SK-N-SH treated with all-trans-retinoic acid at 6 μM for 48 hours (cell line): ENCODE measurements around the gene INHBA.

Experiments used
- ATAC-seq: fragments of 200-7000 bp; cut with Tn5 transposase; 3 replicates; pipeline ENCODE4 v1.9.1; 2020; ENCODE audit warnings: mild to moderate bottlenecking, moderate library complexity
- ARNTL ChIP-seq: fragments of 450-650 bp; formaldehyde crosslinking; IDR thresholded peaks from 2 replicates; pipeline ENCODE4 v1.5.0; 2020; ENCODE audit warnings: low read depth, mild to moderate bottlenecking, moderate library complexity, borderline replicate concordance
- BACH2 ChIP-seq: fragments of 250-450 bp; sonication (Bioruptor Pico); IDR thresholded peaks from 2 replicates; pipeline ENCODE4 v1.9.0; 2021; ENCODE audit warnings: mild to moderate bottlenecking, borderline replicate concordance
- CSDC2 ChIP-seq: fragments of 250-450 bp; sonication (Bioruptor Pico); IDR thresholded peaks from 2 replicates; pipeline ENCODE4 v1.5.0; 2020; ENCODE audit warnings: mild to moderate bottlenecking, moderate library complexity
- CSRNP3 ChIP-seq: fragments of 250-450 bp; sonication (Bioruptor Pico); IDR thresholded peaks from 2 replicates; pipeline ENCODE4 v1.5.1; 2021; ENCODE audit warnings: mild to moderate bottlenecking, moderate library complexity
- ESRRG ChIP-seq: fragments of 250-450 bp; sonication (Bioruptor Pico); IDR thresholded peaks from 2 replicates; pipeline ENCODE4 v1.6.1; 2021; ENCODE audit warnings: mild to moderate bottlenecking
- GLIS3 ChIP-seq: fragments of 250-450 bp; sonication (Bioruptor Pico); IDR thresholded peaks from 2 replicates; pipeline ENCODE4 v1.5.0; 2020; ENCODE audit warnings: mild to moderate bottlenecking, moderate library complexity
- ISL1 ChIP-seq: fragments of 250-450 bp; sonication (Bioruptor Pico); IDR thresholded peaks from 2 replicates; pipeline ENCODE4 v2.1.2; 2022; ENCODE audit warnings: mild to moderate bottlenecking, moderate library complexity
- POU6F1 ChIP-seq: fragments of 250-450 bp; sonication (Bioruptor Pico); IDR thresholded peaks from 2 replicates; pipeline ENCODE4 v1.8.0; 2021; ENCODE audit warnings: low read depth, mild to moderate bottlenecking, moderate library complexity, borderline replicate concordance
- PPARA ChIP-seq: fragments of 250-450 bp; sonication (Bioruptor Pico); IDR thresholded peaks from 2 replicates; pipeline ENCODE4 v1.5.0; 2020; ENCODE audit warnings: mild to moderate bottlenecking, borderline replicate concordance
- RARB ChIP-seq: fragments of 250-450 bp; sonication (Bioruptor Pico); IDR thresholded peaks from 2 replicates; pipeline ENCODE4 v1.8.0; 2021; ENCODE audit warnings: mild to moderate bottlenecking, moderate library complexity
- SNAI2 ChIP-seq: fragments of 250-450 bp; sonication (Bioruptor Pico); IDR thresholded peaks from 2 replicates; pipeline ENCODE4 v1.5.0; 2020; ENCODE audit warnings: mild to moderate bottlenecking, moderate library complexity
- TCF4 ChIP-seq: fragments of 250-450 bp; sonication (Bioruptor Pico); IDR thresholded peaks from 2 replicates; pipeline ENCODE4 v1.8.0; 2021; ENCODE audit warnings: mild to moderate bottlenecking, moderate library complexity, borderline replicate concordance
- TOX ChIP-seq: fragments of 250-450 bp; sonication (Bioruptor Pico); IDR thresholded peaks from 2 replicates; pipeline ENCODE4 v1.8.0; 2021; ENCODE audit warnings: mild to moderate bottlenecking, moderate library complexity, borderline replicate concordance
- TSHZ2 ChIP-seq: fragments of 250-450 bp; sonication (Bioruptor Pico); IDR thresholded peaks from 2 replicates; pipeline ENCODE4 v1.5.0; 2020; ENCODE audit warnings: mild to moderate bottlenecking, moderate library complexity
- ZC3H10 ChIP-seq: fragments of 250-450 bp; sonication (Bioruptor Pico); IDR thresholded peaks from 2 replicates; pipeline ENCODE4 v1.5.1; 2021; ENCODE audit warnings: mild to moderate bottlenecking, moderate library complexity
- ZFP3 ChIP-seq: fragments of 250-450 bp; sonication (Bioruptor Pico); IDR thresholded peaks from 2 replicates; pipeline ENCODE4 v1.5.0; 2020; ENCODE audit warnings: mild to moderate bottlenecking, moderate library complexity
- ZFP30 ChIP-seq: fragments of 450-650 bp; formaldehyde crosslinking; IDR thresholded peaks from 2 replicates; pipeline ENCODE4 v1.5.0; 2022; ENCODE audit warnings: mild to moderate bottlenecking, moderate library complexity
- ZNF565 ChIP-seq: fragments of 450-650 bp; formaldehyde crosslinking; conservative IDR thresholded peaks from 2 replicates; pipeline ENCODE4 v1.5.0; 2020; ENCODE audit warnings: low read depth, mild to moderate bottlenecking, moderate library complexity
- ZNF70 ChIP-seq: fragments of 450-650 bp; formaldehyde crosslinking; IDR thresholded peaks from 2 replicates; pipeline ENCODE4 v1.5.0; 2020; ENCODE audit warnings: mild to moderate bottlenecking, moderate library complexity
- ZNF8 ChIP-seq: fragments of 450-650 bp; formaldehyde crosslinking; IDR thresholded peaks from 2 replicates; pipeline ENCODE4 v1.5.0; 2020; ENCODE audit warnings: mild to moderate bottlenecking, moderate library complexity
- TF ChIP-seq, protein P1 (sequence below): fragments of 250-450 bp; sonication (Bioruptor Pico); IDR thresholded peaks from 2 replicates; pipeline ENCODE4 v1.5.1; 2020; ENCODE audit warnings: low read depth, mild to moderate bottlenecking, moderate library complexity
- TF ChIP-seq, protein P2 (sequence below): fragments of 250-450 bp; sonication (Bioruptor Pico); IDR thresholded peaks from 2 replicates; pipeline ENCODE4 v1.8.0; 2020; ENCODE audit warnings: mild to moderate bottlenecking, moderate library complexity, borderline replicate concordance

INHBA gene

GRCh38 chr7:41688906-41689305 is 14.0 kb downstream of the INHBA start:
- TF ChIP-seq POU6F1 (CRISPR knock-in tag), result no peak
- TF ChIP-seq ZNF70 (CRISPR knock-in tag), result no peak
- no peak for TF ChIP-seq CSRNP3 (CRISPR knock-in tag)
- TF ChIP-seq, protein P1, sequence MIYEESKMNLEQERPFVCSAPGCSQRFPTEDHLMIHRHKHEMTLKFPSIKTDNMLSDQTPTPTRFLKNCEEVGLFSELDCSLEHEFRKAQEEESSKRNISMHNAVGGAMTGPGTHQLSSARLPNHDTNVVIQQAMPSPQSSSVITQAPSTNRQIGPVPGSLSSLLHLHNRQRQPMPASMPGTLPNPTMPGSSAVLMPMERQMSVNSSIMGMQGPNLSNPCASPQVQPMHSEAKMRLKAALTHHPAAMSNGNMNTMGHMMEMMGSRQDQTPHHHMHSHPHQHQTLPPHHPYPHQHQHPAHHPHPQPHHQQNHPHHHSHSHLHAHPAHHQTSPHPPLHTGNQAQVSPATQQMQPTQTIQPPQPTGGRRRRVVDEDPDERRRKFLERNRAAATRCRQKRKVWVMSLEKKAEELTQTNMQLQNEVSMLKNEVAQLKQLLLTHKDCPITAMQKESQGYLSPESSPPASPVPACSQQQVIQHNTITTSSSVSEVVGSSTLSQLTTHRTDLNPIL (CRISPR knock-in tag), result no peak
- TF ChIP-seq BACH2 (CRISPR knock-in tag), result no peak
- no peak for TF ChIP-seq CSDC2 (CRISPR knock-in tag)
- TF ChIP-seq ARNTL (CRISPR knock-in tag), result no peak
- TF ChIP-seq ZNF8 (CRISPR knock-in tag), result no peak
- no peak for TF ChIP-seq SNAI2
- no peak for TF ChIP-seq ZC3H10 (CRISPR knock-in tag)
- no peak for ATAC-seq

DNA sequence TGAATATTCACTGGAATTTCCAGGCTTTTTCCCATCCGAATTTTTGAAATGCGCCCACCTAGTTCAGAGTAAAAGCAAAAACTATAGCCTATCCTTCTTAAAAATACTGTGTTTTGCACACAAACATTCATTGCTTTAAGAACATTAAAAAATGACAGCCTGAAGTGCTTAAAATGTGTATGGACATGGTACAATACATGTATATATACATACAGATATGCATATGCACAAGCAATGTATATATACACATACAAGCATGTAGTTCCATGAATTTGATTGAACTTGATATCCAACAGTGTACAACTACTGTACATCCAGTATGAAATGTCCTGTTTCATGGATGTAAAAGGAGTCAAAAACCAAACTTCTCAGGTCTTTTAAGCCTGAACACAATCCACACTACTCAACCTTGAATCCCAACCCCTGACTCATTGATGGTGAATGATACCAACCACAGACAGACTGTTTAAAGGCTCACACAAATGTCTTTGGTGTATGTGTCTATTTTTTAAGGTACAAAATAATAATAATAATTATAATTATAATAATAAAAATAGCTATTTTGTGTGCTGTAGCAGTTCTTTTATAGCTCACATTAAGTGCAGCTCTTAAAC is 14.8 kb downstream of the INHBA start:
- TF ChIP-seq ZNF8 (CRISPR knock-in tag), result no peak
- TF ChIP-seq TCF4, result no peak
- TF ChIP-seq SNAI2, result no peak
- no peak for TF ChIP-seq ZNF565 (CRISPR knock-in tag)
- no peak for TF ChIP-seq ZNF70 (CRISPR knock-in tag)
- TF ChIP-seq CSRNP3 (CRISPR knock-in tag), result no peak
- no peak for TF ChIP-seq CSDC2 (CRISPR knock-in tag)
- TF ChIP-seq ZFP30 (CRISPR knock-in tag), result no peak
- TF ChIP-seq, protein P2, sequence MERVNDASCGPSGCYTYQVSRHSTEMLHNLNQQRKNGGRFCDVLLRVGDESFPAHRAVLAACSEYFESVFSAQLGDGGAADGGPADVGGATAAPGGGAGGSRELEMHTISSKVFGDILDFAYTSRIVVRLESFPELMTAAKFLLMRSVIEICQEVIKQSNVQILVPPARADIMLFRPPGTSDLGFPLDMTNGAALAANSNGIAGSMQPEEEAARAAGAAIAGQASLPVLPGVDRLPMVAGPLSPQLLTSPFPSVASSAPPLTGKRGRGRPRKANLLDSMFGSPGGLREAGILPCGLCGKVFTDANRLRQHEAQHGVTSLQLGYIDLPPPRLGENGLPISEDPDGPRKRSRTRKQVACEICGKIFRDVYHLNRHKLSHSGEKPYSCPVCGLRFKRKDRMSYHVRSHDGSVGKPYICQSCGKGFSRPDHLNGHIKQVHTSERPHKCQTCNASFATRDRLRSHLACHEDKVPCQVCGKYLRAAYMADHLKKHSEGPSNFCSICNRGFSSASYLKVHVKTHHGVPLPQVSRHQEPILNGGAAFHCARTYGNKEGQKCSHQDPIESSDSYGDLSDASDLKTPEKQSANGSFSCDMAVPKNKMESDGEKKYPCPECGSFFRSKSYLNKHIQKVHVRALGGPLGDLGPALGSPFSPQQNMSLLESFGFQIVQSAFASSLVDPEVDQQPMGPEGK (CRISPR knock-in tag), result no peak
- TF ChIP-seq TOX (CRISPR knock-in tag), result no peak
- no peak for TF ChIP-seq ISL1
- no peak for TF ChIP-seq ESRRG (CRISPR knock-in tag)
- TF ChIP-seq ZFP3 (CRISPR knock-in tag), result no peak
- TF ChIP-seq GLIS3 (CRISPR knock-in tag), result no peak
- no peak for TF ChIP-seq POU6F1 (CRISPR knock-in tag)
- no peak for TF ChIP-seq RARB (CRISPR knock-in tag)
- no peak for TF ChIP-seq PPARA
- no peak for TF ChIP-seq ARNTL (CRISPR knock-in tag)
- no peak for TF ChIP-seq ZC3H10 (CRISPR knock-in tag)
- TF ChIP-seq TSHZ2 (CRISPR knock-in tag), result no peak
- no peak for ATAC-seq
